ENCODE measurements around the gene GSG1. TPM values are rescaled to one million over a fixed set of nuclear protein-coding genes. Genes with fewer than 3 reads are reported as not detected.

Gene GSG1
- total and polyA plus RNA-seq, 2 of the 8 experiments (the other 6 are each of a cell fraction or from before 2014, with no cell fraction given), result 0.89 to 1.4 TPM

DNA sequence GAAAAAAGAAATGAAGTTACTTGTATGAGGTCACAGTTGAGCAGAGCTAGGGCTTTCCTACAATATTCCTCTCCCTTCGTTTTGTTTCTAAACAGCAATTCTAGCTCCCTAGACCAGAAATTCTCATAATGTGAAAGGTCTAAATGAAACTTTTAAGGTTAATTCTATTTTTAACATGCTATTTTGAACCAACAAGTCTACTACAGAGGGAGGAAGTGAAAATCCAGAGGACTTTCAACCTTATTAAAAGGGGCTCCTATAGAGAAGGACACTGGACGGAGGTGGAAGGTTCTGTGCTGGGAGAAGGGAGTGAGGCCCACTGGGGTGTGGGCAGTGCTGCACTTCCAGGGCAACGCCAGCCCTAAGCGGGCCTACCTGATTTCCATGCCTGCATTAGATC, 13.4 kb downstream of the GSG1 start:
- H2BK20ac ChIP-seq (ENCODE audit: low read length), result peak overlapping the region; percentile 92; the same call in 1 of the 2 replicates
- no peak overlapping the region for H3K23ac ChIP-seq (ENCODE audit: insufficient read length)
- WGBS, 2 experiments (ENCODE audit: extremely low coverage in 1 of 2, insufficient coverage in 1 of 2, insufficient read length in 1 of 2, insufficient replicate concordance in 2 of 2, low coverage in 1 of 2, low lambda C conversion rate in 2 of 2, missing lambda C conversion rate in 1 of 2), result 86% methylated on average over 4 of the region's 4 CpGs; no CpG with 5 or more reads in 1 of the 2 experiments
- H2BK15ac ChIP-seq (ENCODE audit: low read length), result 0 out of 2 replicates have a peak overlapping the region, but pooled peaks have one; percentile 53
- H2BK5ac ChIP-seq (ENCODE audit: low read depth, low read length), result peak overlapping the region; percentile 73; the same call in 1 of the 2 replicates
- H3K14ac ChIP-seq (ENCODE audit: insufficient read length), result no peak overlapping the region
- H2AK5ac ChIP-seq (ENCODE audit: low read depth, low read length), result peak overlapping the region; percentile 99
- peak overlapping the region; percentile 19 for H3K4ac ChIP-seq (replicated peaks; ENCODE audit: insufficient read length, low read depth, low read length)
- peaks cover 0 to 2% (median under 1%) of the 10 kb centered on the region in 4 experiments; a peak in 2 of 8 replicates for H3K36me3 ChIP-seq (ENCODE audit: control insufficient read depth in 2 of 4, insufficient read depth in 4 of 4, low read length in 3 of 4)
- peak overlapping the region; percentile 71 for H2BK120ac ChIP-seq (replicated peaks; ENCODE audit: low read depth, low read length)
- H4K5ac ChIP-seq (ENCODE audit: insufficient read length, low read depth, low read length), result no peak overlapping the region
- no peak overlapping the region for H2AFZ ChIP-seq (ENCODE audit: low read length)
- no peaks in the 10 kb centered on the region for H3K79me1 ChIP-seq (ENCODE audit: low read depth, low read length)
- no peak overlapping the region; the same call in 1 of the 2 replicates for H3K18ac ChIP-seq (ENCODE audit: extremely low read depth, low read length)
- no peak overlapping the region for H3K9ac ChIP-seq (replicated peaks in 1 of 4; ENCODE audit: extremely low read depth in 1 of 4, low read depth in 3 of 4, low read length in 3 of 4)
- no peak overlapping the region for H3K27ac ChIP-seq (ENCODE audit: low read depth, low read length)
- no peaks in the 10 kb centered on the region for H3K79me2 ChIP-seq (ENCODE audit: control insufficient read depth in 1 of 2, insufficient read depth in 2 of 2, low read length in 2 of 2)
- DNase-seq (ENCODE audit: low read depth in 1 of 2, low spot score in 2 of 2) (no peak), FAIRE-seq (no peak)
- ChIA-PET CTCF (ENCODE audit: partially characterized antibody) (interaction anchor here (0.7 to 5.7 kb wide), 6 partner anchors 10 to 121 kb away, joined by 3 to 39 read pairs (median 5); no protein-coding TSS in a partner anchor), POLR2A (ENCODE audit: partially characterized antibody) (interaction anchor here (4.9 kb wide), 1 partner anchor 11 kb away, joined by 44 read pairs; the partner anchor contains the start of gene GSG1)
- no peak overlapping the region for H3K56ac ChIP-seq (replicated peaks; ENCODE audit: insufficient read length, low read depth, low read length)
- H4K20me1 ChIP-seq (replicated peaks in 1 of 2; ENCODE audit: control insufficient read depth in 1 of 2, insufficient read depth in 2 of 2, low read length in 2 of 2), result no peaks in the 10 kb centered on the region
- H3K4me2 ChIP-seq (ENCODE audit: insufficient read depth in 1 of 2, low read depth in 2 of 2, low read length in 2 of 2), result no peak overlapping the region; a peak in 1 of 4 replicates
- peak overlapping the region; percentile 75 for H4K91ac ChIP-seq (replicated peaks; ENCODE audit: insufficient read length, low read length)
- H3K4me1 ChIP-seq (replicated peaks in 1 of 4; ENCODE audit: control insufficient read depth in 3 of 4, insufficient read depth in 4 of 4, low read length in 3 of 4), result peaks cover 20 to 31% (median 26%) of the 10 kb centered on the region in 4 experiments
- no peak overlapping the region for H3K4me3 ChIP-seq (ENCODE audit: extremely low read depth in 1 of 4, insufficient read depth in 2 of 4, low read depth in 3 of 4, low read length in 4 of 4)
- 0 out of 2 replicates have a peak overlapping the region, but pooled peaks have one; percentile 54 for H4K8ac ChIP-seq (ENCODE audit: extremely low read depth, insufficient read depth, low read length)
- no peaks in the 10 kb centered on the region; the same call in 1 of the 2 replicates for H3K23me2 ChIP-seq (ENCODE audit: low read depth, low read length)
- H3K9me3 ChIP-seq (ENCODE audit: insufficient read depth in 2 of 2, low read depth in 1 of 2, low read length in 1 of 2), result no peaks in the 10 kb centered on the region
- H3K27me3 ChIP-seq (replicated peaks in 1 of 4; ENCODE audit: control insufficient read depth in 3 of 4, extremely low read depth in 1 of 4, insufficient read depth in 3 of 4, low read length in 3 of 4), result no peaks in the 10 kb centered on the region
- H2BK12ac ChIP-seq (ENCODE audit: low read depth, low read length), result peak overlapping the region; percentile 98
- TF ChIP-seq TCF12 (IDR thresholded peaks at IDR 0.05; ENCODE audit: low read depth, low read length), result no peak
- no peak for TF ChIP-seq SRF (IDR thresholded peaks at IDR 0.05; ENCODE audit: low read depth, low read length)
- TF ChIP-seq SP1 (IDR thresholded peaks at IDR 0.05; ENCODE audit: low read depth, low read length), result no peak
- TF ChIP-seq KDM1A (IDR thresholded peaks at IDR 0.05; ENCODE audit: borderline replicate concordance, low read length), result no peak
- TF ChIP-seq CBX8 (IDR thresholded peaks at IDR 0.05; ENCODE audit: borderline replicate concordance, low read depth, low read length), result no peak
- TF ChIP-seq SP4 (IDR thresholded peaks at IDR 0.05; ENCODE audit: low read length), result no peak
- no peak for TF ChIP-seq KDM4A (IDR thresholded peaks at IDR 0.05; ENCODE audit: low read depth, low read length, severe bottlenecking)
- TF ChIP-seq EP300 (IDR thresholded peaks at IDR 0.05; ENCODE audit: borderline replicate concordance in 1 of 2, low read depth in 2 of 2, low read length in 2 of 2), result no peak
- TF ChIP-seq TAF7 (optimal IDR thresholded peaks at IDR 0.05; ENCODE audit: borderline replicate concordance, low read depth, low read length), result no peak
- no peak for TF ChIP-seq FOSL1 (IDR thresholded peaks at IDR 0.05; ENCODE audit: insufficient read depth, low read depth, low read length)
- TF ChIP-seq BCL11A (IDR thresholded peaks at IDR 0.05; ENCODE audit: low read depth in 2 of 2, low read length in 2 of 2), result no peak
- TF ChIP-seq, protein P1, sequence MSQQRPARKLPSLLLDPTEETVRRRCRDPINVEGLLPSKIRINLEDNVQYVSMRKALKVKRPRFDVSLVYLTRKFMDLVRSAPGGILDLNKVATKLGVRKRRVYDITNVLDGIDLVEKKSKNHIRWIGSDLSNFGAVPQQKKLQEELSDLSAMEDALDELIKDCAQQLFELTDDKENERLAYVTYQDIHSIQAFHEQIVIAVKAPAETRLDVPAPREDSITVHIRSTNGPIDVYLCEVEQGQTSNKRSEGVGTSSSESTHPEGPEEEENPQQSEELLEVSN (IDR thresholded peaks at IDR 0.05), result no peak

Measured in H1 (cell line).